HUES48 (cell line): ENCODE data around the gene TNFAIP1.

Source experiments
- H3K27ac ChIP-seq: one replicate; pipeline ENCODE4 v1.7.0; 2013; ENCODE audit warnings: low read depth, low read length, inconsistent platforms
- H3K27me3 ChIP-seq: 2 replicates; pipeline ENCODE4 v1.6.1; 2013; ENCODE audit warnings: mild to moderate bottlenecking, low read length; ENCODE audit not compliant: control insufficient read depth, insufficient read depth
- H3K36me3 ChIP-seq: 2 replicates; pipeline ENCODE4 v1.6.1; 2013; ENCODE audit warnings: low read length; ENCODE audit not compliant: control insufficient read depth, insufficient read depth
- H3K4me1 ChIP-seq: 2 replicates; pipeline ENCODE4 v1.6.1; 2013; ENCODE audit warnings: mild to moderate bottlenecking, low read length; ENCODE audit not compliant: control insufficient read depth, insufficient read depth
- H3K4me3 ChIP-seq: 2 replicates; pipeline ENCODE4 v1.5.1; 2013; ENCODE audit warnings: mild to moderate bottlenecking, low read depth, low read length
- H3K9ac ChIP-seq: 2 replicates; pipeline ENCODE4 v1.6.1; 2013; ENCODE audit warnings: mild to moderate bottlenecking, low read depth, low read length, moderate library complexity
- H3K9me3 ChIP-seq: 2 replicates; pipeline ENCODE4 v1.6.1; 2013; ENCODE audit warnings: low read length; ENCODE audit not compliant: control insufficient read depth, insufficient read depth

TNFAIP1 gene

DNA sequence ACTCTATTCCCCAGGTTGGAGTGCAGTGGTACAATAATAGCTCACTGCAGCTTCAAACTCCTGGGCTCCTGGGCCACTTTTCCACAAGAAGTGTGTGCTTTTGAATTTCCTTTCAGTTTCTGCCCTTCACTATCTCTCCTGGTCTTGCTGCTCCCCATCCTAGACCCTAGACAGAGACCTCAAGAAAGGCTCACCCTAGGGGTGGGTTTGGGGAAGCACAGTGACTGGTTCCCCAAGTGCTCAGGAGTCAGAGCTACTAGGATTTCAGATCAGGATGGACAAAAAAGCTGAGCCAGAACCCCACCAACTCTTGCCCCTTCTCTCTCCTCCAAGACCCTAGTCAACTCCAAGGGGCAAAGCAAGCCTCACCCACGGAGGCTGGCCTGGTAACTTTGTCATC is 31.0 kb downstream of the TNFAIP1 start:
- Histone ChIP-seq H3K4me1 (peaks cover 14% of the 10 kb centered on the region), H3K27ac (no peak overlapping the region), H3K9me3 (no peaks in the 10 kb centered on the region), H3K4me3 (no peak overlapping the region), H3K9ac (no peak overlapping the region), H3K36me3 (peaks cover 22% of the 10 kb centered on the region), H3K27me3 (no peaks in the 10 kb centered on the region)

GRCh38 chr17:28367641-28368305 is 32.2 kb downstream of the TNFAIP1 start:
- no peak overlapping the region for H3K27ac ChIP-seq
- no peaks in the 10 kb centered on the region for H3K9me3 ChIP-seq
- H3K4me3 ChIP-seq, result no peak overlapping the region
- H3K36me3 ChIP-seq, result peaks cover 11% of the 10 kb centered on the region
- peaks cover 10% of the 10 kb centered on the region for H3K27me3 ChIP-seq
- H3K9ac ChIP-seq, result no peak overlapping the region
- peaks cover 17% of the 10 kb centered on the region for H3K4me1 ChIP-seq

DNA sequence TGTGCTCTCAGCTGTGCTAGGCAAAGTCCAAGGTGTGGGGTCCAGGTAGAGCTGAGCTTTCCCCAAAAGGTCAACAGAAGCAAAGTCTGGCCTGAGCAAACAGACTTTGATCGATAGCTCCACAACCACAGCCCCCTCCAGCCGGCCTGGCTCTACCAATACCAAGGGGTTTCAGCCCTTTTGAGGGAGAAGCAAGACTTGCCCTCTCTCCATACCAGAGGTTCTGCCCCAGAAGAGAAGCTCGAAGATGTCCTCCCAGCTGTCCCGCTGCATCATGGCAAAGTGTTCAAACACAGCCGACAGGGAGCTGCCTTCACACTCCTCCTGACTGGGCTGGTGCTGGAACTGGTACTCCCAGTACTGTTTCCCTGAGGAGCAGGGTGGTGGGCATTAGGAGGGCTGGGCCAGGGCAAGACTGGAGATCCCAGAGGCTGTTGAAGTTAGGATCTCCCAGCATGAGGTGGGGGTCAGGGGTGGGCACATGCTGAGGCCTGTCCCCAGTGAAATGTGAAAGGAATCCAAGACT is 32.8 kb downstream of the TNFAIP1 start:
- H3K4me3 ChIP-seq, result no peak overlapping the region

DNA sequence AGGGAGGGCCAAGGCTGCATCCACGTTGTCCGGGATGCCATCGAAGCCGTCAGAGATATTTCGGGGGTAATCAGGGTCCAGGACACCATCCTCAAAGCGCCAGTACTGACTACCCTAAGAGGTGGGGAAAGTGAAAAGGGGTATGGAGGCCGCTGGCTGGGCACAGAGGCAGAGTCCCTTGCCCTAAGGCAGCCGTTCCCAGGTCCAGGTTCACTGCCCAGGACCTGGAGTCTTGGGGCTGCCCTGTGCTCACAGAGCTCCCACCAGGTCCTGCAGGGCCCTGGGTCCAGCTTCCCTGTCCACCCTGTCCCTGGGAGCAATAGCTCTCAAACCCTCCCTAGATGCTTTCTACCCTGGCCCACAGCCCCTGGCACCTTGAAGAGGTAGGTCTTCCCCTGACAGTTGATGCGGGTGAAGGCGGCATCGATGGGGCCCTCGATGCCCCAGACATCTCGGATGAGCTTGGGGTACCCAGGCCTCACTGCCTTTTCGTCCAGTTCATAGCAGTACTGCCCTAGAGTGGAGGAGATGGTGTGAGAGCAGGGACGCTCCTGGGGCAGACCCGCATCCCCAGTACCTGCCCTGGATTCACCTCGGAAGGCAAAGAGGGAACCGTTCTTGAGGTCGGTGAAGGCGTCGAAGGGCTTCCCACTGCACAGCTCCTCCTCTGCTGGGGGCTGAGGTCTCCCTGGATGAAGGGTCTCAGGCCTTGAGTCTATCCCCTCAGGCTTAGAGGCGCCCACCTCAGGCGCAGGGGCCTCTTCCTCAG is 33.5 kb downstream of the TNFAIP1 start:
- Histone ChIP-seq H3K9ac (no peak overlapping the region), H3K36me3 (no peaks in the 10 kb centered on the region; the same call in 1 of the 2 replicates), H3K4me1 (peaks cover 17% of the 10 kb centered on the region), H3K27me3 (peaks cover 19% of the 10 kb centered on the region), H3K4me3 (no peak overlapping the region), H3K9me3 (no peaks in the 10 kb centered on the region), H3K27ac (no peak overlapping the region)

More for the DNA sequence above, 32.8 kb downstream of the TNFAIP1 start:
- Histone ChIP-seq H3K36me3 (peaks cover 6% of the 10 kb centered on the region), H3K27me3 (peaks cover 16% of the 10 kb centered on the region), H3K4me1 (peaks cover 17% of the 10 kb centered on the region), H3K9ac (no peak overlapping the region), H3K27ac (peak overlapping the region; percentile 56), H3K9me3 (no peaks in the 10 kb centered on the region)

- peak overlapping the region; percentile 74 for H3K27ac ChIP-seq
- H3K4me3 ChIP-seq, result no peak overlapping the region
- H3K36me3 ChIP-seq, result no peaks in the 10 kb centered on the region; the same call in 1 of the 2 replicates
- peaks cover 19% of the 10 kb centered on the region for H3K27me3 ChIP-seq
- H3K4me1 ChIP-seq, result peaks cover 17% of the 10 kb centered on the region
- no peaks in the 10 kb centered on the region for H3K9me3 ChIP-seq
- no peak overlapping the region for H3K9ac ChIP-seq
These were observed 34.1 kb downstream of the TNFAIP1 start for GRCh38 chr17:28369684-28370034.

GRCh38 chr17:28370035-28370743 is 34.6 kb downstream of the TNFAIP1 start, which contains the start of gene VTN:
TSS of gene VTN (minus strand) at chr17:28370307. CDS start at chr17:28370203, 104 bp downstream.
- H3K27ac ChIP-seq, result peak within 1 kb of the TSS; percentile 74
- H3K4me1 ChIP-seq, result peaks cover 17% of the 10 kb centered on the region

DNA sequence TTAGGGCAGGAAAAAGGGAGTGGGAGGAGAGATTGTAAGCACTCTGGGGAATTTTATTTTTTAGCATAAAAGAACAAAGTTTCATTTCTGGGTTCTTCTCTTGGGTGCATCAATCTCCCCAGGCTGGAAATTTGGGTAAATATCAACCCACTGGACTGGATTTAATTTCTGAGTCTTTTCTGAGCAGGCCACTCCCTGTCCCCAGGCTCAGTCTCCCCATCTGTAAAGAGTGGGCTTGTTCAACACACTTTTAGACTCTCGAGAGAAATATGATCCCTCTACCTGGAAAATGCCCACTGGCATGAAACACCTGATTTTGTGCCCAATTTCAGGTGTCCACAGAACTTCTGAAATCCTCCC is 35.2 kb downstream of the TNFAIP1 start:
- H3K4me1 ChIP-seq, result peaks cover 17% of the 10 kb centered on the region
- H3K9me3 ChIP-seq, result no peaks in the 10 kb centered on the region
- no peak overlapping the region for H3K9ac ChIP-seq
- no peaks in the 10 kb centered on the region for H3K36me3 ChIP-seq
- H3K27ac ChIP-seq, result peak overlapping the region; percentile 74
- peaks cover 19% of the 10 kb centered on the region for H3K27me3 ChIP-seq
- H3K4me3 ChIP-seq, result peak overlapping the region; percentile 83

More at GRCh38 chr17:28370035-28370743, 34.6 kb downstream of the TNFAIP1 start, which contains the start of gene VTN:
- Histone ChIP-seq H3K27me3 (peaks cover 19% of the 10 kb centered on the region), H3K4me3 (peak within 1 kb of the TSS; percentile 83), H3K9ac (no peak within 1 kb of the TSS), H3K9me3 (no peaks in the 10 kb centered on the region), H3K36me3 (no peaks in the 10 kb centered on the region; the same call in 1 of the 2 replicates)

GRCh38 chr17:28371245-28372202 is 36.0 kb downstream of the TNFAIP1 start, which contains the start of gene SARM1:
TSS of gene SARM1 (plus strand) at chr17:28371694. CDS start at chr17:28372033, 339 bp downstream.
- Histone ChIP-seq H3K4me3 (peak within 1 kb of the TSS; percentile 83), H3K9me3 (no peaks in the 10 kb centered on the region), H3K9ac (no peak within 1 kb of the TSS), H3K27me3 (peaks cover 19% of the 10 kb centered on the region), H3K4me1 (peaks cover 17% of the 10 kb centered on the region), H3K27ac (peak within 1 kb of the TSS; percentile 74), H3K36me3 (no peaks in the 10 kb centered on the region)

GRCh38 chr17:28372203-28372944 is 36.8 kb downstream of the TNFAIP1 start:
- peak overlapping the region; percentile 83 for H3K4me3 ChIP-seq

More at GRCh38 chr17:28372203-28372944, 36.8 kb downstream of the TNFAIP1 start:
- H3K9ac ChIP-seq, result no peak overlapping the region
- H3K27me3 ChIP-seq, result peaks cover 19% of the 10 kb centered on the region
- H3K9me3 ChIP-seq, result no peaks in the 10 kb centered on the region
- peaks cover 17% of the 10 kb centered on the region for H3K4me1 ChIP-seq
- H3K36me3 ChIP-seq, result no peaks in the 10 kb centered on the region
- H3K27ac ChIP-seq, result no peak overlapping the region
